GM23338 (cell line): ENCODE measurements around the gene ARSB. TPM values are rescaled to one million over a fixed set of nuclear protein-coding genes. Genes with fewer than 3 reads are reported as not detected.

ENCODE experiments used
- CREB1 ChIP-seq: fragments of 250-450 bp; sonication (Bioruptor Pico); IDR thresholded peaks from 2 replicates; pipeline ENCODE4 v1.5.0; 2020; ENCODE audit warnings: low read depth, mild to moderate bottlenecking, moderate library complexity
- EZH2 ChIP-seq: fragments of 200-600 bp; sonication (generic); IDR thresholded peaks from one replicate; pipeline ENCODE4 v1.8.0; 2017; ENCODE audit warnings: antibody characterized with exemption, mild to moderate bottlenecking, low read depth; ENCODE audit not compliant: unreplicated experiment
- EZH2phosphoT487 ChIP-seq: fragments of 200-600 bp; sonication (generic); IDR thresholded peaks from one replicate; pipeline ENCODE4 v1.8.1; 2018; ENCODE audit warnings: antibody characterized with exemption; ENCODE audit not compliant: unreplicated experiment
- JUNB ChIP-seq: IDR thresholded peaks from one replicate; pipeline ENCODE4 v1.6.1; 2016; ENCODE audit warnings: antibody characterized with exemption; ENCODE audit not compliant: unreplicated experiment
- POLR2AphosphoS5 ChIP-seq: IDR thresholded peaks from 2 replicates; pipeline ENCODE4 v1.6.1; 2016; ENCODE audit warnings: antibody characterized with exemption, low read depth
- REST ChIP-seq: IDR thresholded peaks from one replicate; pipeline ENCODE4 v1.6.1; 2018; ENCODE audit warnings: antibody characterized with exemption; ENCODE audit not compliant: unreplicated experiment
- ZNF331 ChIP-seq: fragments of 250-450 bp; sonication (Bioruptor Pico); IDR thresholded peaks from 2 replicates; pipeline ENCODE4 v1.5.0; 2020; ENCODE audit warnings: low read depth, mild to moderate bottlenecking, moderate library complexity
- ZNF462 ChIP-seq: fragments of 250-450 bp; sonication (Bioruptor Pico); IDR thresholded peaks from 2 replicates; pipeline ENCODE4 v1.5.0; 2020; ENCODE audit warnings: mild to moderate bottlenecking, moderate library complexity
- polyA plus RNA-seq: library from polyadenylated mRNA; unstranded; fragments of >200 nt; fragmentation: Nextera tagmentation; extraction: Ambion mirVana; gene quantifications from 2 replicates; pipeline ENCODE4 v1.2.1, GENCODE V29; 2016
- total RNA-seq: library from RNA; depleted of rRNA; stranded (reverse); fragments of >200 nt; shearing (Covaris generic); gene quantifications from 2 replicates; pipeline ENCODE4 v1.2.3, GENCODE V29; 2014

The ARSB gene
- total and polyA plus RNA-seq, 2 experiments from 2014 or later = 7.4 to 24.6 TPM

- TF ChIP-seq ZNF462 (CRISPR knock-in tag) (no peak), POLR2AphosphoS5 (no peak), JUNB (no peak), EZH2phosphoT487 (no peak), REST (no peak), EZH2 (no peak), CREB1 (CRISPR knock-in tag) (no peak), ZNF331 (CRISPR knock-in tag) (no peak)
These were observed 10.5 kb upstream of the ARSB start (continued) for GRCh38 chr5:78995521-78996007.
